RWPE1 (cell line): ENCODE data around the gene HKDC1.
"Not testable (repeated sequence)": the region's sequence is repeated elsewhere in the genome, so short reads cannot be mapped to it uniquely, and the experiment has no call there.

Experiments
- CTCF ChIA-PET: fragments of 350-600 bp; sonication (Branson Sonifier 250); formaldehyde crosslinking; extraction: SDS; loops from one replicate; lab custom pipeline; 2021; lab: Yijun Ruan, JAX
- POLR2A ChIA-PET: fragments of 400-600 bp; formaldehyde crosslinking; extraction: SDS; loops from one replicate; lab custom pipeline; 2020; ENCODE audit warnings: antibody characterized with exemption; ENCODE audit not compliant: low non-redundant PET; lab: Yijun Ruan, JAX
- DNase-seq: peaks from one replicate; pipeline ENCODE4 v3.0.0; 2012; ENCODE audit warnings: low spot score
- H3K27ac ChIP-seq: fragments of 450-650 bp; 2 replicates; pipeline ENCODE4 v1.5.1; 2017
- CTCF ChIP-seq: fragments of 450-650 bp; conservative IDR thresholded peaks from 2 replicates; pipeline ENCODE4 v1.5.1; 2017; ENCODE audit warnings: low read depth, mild to moderate bottlenecking

The HKDC1 gene

GRCh38 chr10:69220041-69220451 is at the start of gene HKDC1:
Gene HKDC1, plus strand, starts transcription at chr10:69220332. Its CDS starts 104 bp downstream, at chr10:69220436.
- no peak for DNase-seq
- POLR2A ChIA-PET = no interaction called here
- CTCF ChIA-PET = interaction anchor here (0.7 kb wide), 2 partner anchors 53 to 277 kb away, joined by 3 read pairs; no protein-coding TSS in a partner anchor
- TF ChIP-seq CTCF = no peak
- peak within 1 kb of the TSS; percentile 94; the same call in 1 of the 2 replicates for H3K27ac ChIP-seq

GRCh38 chr10:69172241-69172982 is 47.7 kb upstream of the HKDC1 start:
- H3K27ac ChIP-seq = no peak overlapping the region
- ChIA-PET POLR2A (no interaction called here), CTCF (no interaction called here)
- DNase-seq = no peak
- no peak for TF ChIP-seq CTCF

- POLR2A ChIA-PET, CTCF ChIA-PET, H3K27ac ChIP-seq, DNase-seq: not testable (repeated sequence)
These were observed 44.8 kb upstream of the HKDC1 start for GRCh38 chr10:69175326-69175725.

GRCh38 chr10:69176823-69177222 is 43.3 kb upstream of the HKDC1 start:
- TF ChIP-seq CTCF = no peak
- no peak for DNase-seq
- POLR2A ChIA-PET = no interaction called here
- H3K27ac ChIP-seq = no peak overlapping the region
- CTCF ChIA-PET = no interaction called here

GRCh38 chr10:69179089-69179742 is 40.9 kb upstream of the HKDC1 start:
- no peak for TF ChIP-seq CTCF
- DNase-seq = peak; percentile 45
- CTCF ChIA-PET = interaction anchor here (0.6 to 0.7 kb wide), 2 partner anchors 26 to 43 kb away, joined by 3 read pairs; no protein-coding TSS in a partner anchor
- POLR2A ChIA-PET = interaction anchor here (0.6 to 1.0 kb wide), 2 partner anchors 16 to 206 kb away, joined by 3 read pairs; no protein-coding TSS in a partner anchor
- peak overlapping the region; percentile 87 for H3K27ac ChIP-seq

GRCh38 chr10:69179743-69180524 is 40.2 kb upstream of the HKDC1 start, which contains the start of gene SUPV3L1:
Gene SUPV3L1, plus strand, starts transcription at chr10:69180234. Its CDS starts 58 bp downstream, at chr10:69180292.
- peak; percentile 97 for DNase-seq
- no peak for TF ChIP-seq CTCF
- ChIA-PET CTCF (interaction anchor here (0.6 to 0.7 kb wide), 2 partner anchors 27 to 42 kb away, joined by 3 read pairs; no protein-coding TSS in a partner anchor), POLR2A (interaction anchor here (0.6 to 1.0 kb wide), 2 partner anchors 17 to 206 kb away, joined by 3 read pairs; no protein-coding TSS in a partner anchor)
- peak within 1 kb of the TSS; percentile 87 for H3K27ac ChIP-seq
